ENCODE data around the gene ALOXE3. TPM values are rescaled to one million over a fixed set of nuclear protein-coding genes. Genes with fewer than 3 reads are reported as not detected.

The ALOXE3 gene
- total RNA-seq, 1 donor from 2014 or later: not detected

GRCh38 chr17:8141741-8142140 is 23.4 kb upstream of the ALOXE3 start:
- no peaks in the 10 kb centered on the region for H3K4me1 Mint-ChIP-seq (ENCODE audit: unreplicated experiment)
- no peak for DNase-seq (ENCODE audit: low spot score)
- no peaks in the 10 kb centered on the region for H3K9me3 Mint-ChIP-seq (ENCODE audit: unreplicated experiment)
- peaks cover 25% of the 10 kb centered on the region for H3K36me3 Mint-ChIP-seq (ENCODE audit: low read depth, unreplicated experiment)
- no peak overlapping the region for H3K27ac Mint-ChIP-seq (ENCODE audit: unreplicated experiment)
- peak overlapping the region; percentile 65 for H3K4me3 Mint-ChIP-seq (ENCODE audit: unreplicated experiment)
- TF ChIP-seq CTCF (IDR thresholded peaks at IDR 0.05; ENCODE audit: unreplicated experiment): no peak
- H3K27me3 Mint-ChIP-seq (ENCODE audit: unreplicated experiment): peaks cover 15% of the 10 kb centered on the region

- Mint-ChIP-seq H3K36me3 (ENCODE audit: low read depth, unreplicated experiment) (peaks cover 18% of the 10 kb centered on the region), H3K27me3 (ENCODE audit: unreplicated experiment) (peaks cover 14% of the 10 kb centered on the region), H3K9me3 (ENCODE audit: unreplicated experiment) (no peaks in the 10 kb centered on the region), H3K4me3 (ENCODE audit: unreplicated experiment) (peak overlapping the region; percentile 65), H3K27ac (ENCODE audit: unreplicated experiment) (no peak overlapping the region), H3K4me1 (ENCODE audit: unreplicated experiment) (no peaks in the 10 kb centered on the region)
- no peak for TF ChIP-seq CTCF (IDR thresholded peaks at IDR 0.05; ENCODE audit: unreplicated experiment)
- DNase-seq (ENCODE audit: low spot score): no peak
Observed at GRCh38 chr17:8141045-8141444, 22.7 kb upstream of the ALOXE3 start.

GRCh38 chr17:8140065-8141029 is 22.0 kb upstream of the ALOXE3 start:
- no peak overlapping the region for H3K27ac Mint-ChIP-seq (ENCODE audit: unreplicated experiment)
- no peak for DNase-seq (ENCODE audit: low spot score)
- no peak for TF ChIP-seq CTCF (IDR thresholded peaks at IDR 0.05; ENCODE audit: unreplicated experiment)

GRCh38 chr17:8138672-8139371 is 20.5 kb upstream of the ALOXE3 start:
- peak; percentile 84 for TF ChIP-seq CTCF (IDR thresholded peaks at IDR 0.05; ENCODE audit: unreplicated experiment)
- DNase-seq (ENCODE audit: low spot score): peak; percentile 99
- Mint-ChIP-seq H3K4me1 (ENCODE audit: unreplicated experiment) (no peaks in the 10 kb centered on the region), H3K4me3 (ENCODE audit: unreplicated experiment) (no peak overlapping the region), H3K36me3 (ENCODE audit: low read depth, unreplicated experiment) (peaks cover 14% of the 10 kb centered on the region), H3K9me3 (ENCODE audit: unreplicated experiment) (no peaks in the 10 kb centered on the region), H3K27ac (ENCODE audit: unreplicated experiment) (no peak overlapping the region), H3K27me3 (ENCODE audit: unreplicated experiment) (peaks cover 9% of the 10 kb centered on the region)

More at GRCh38 chr17:8140065-8141029, 22.0 kb upstream of the ALOXE3 start:
- H3K27me3 Mint-ChIP-seq (ENCODE audit: unreplicated experiment): peaks cover 12% of the 10 kb centered on the region
- no peaks in the 10 kb centered on the region for H3K4me1 Mint-ChIP-seq (ENCODE audit: unreplicated experiment)
- no peak overlapping the region for H3K4me3 Mint-ChIP-seq (ENCODE audit: unreplicated experiment)
- peaks cover 16% of the 10 kb centered on the region for H3K36me3 Mint-ChIP-seq (ENCODE audit: low read depth, unreplicated experiment)
- no peaks in the 10 kb centered on the region for H3K9me3 Mint-ChIP-seq (ENCODE audit: unreplicated experiment)

GRCh38 chr17:8138374-8138671 is 20.0 kb upstream of the ALOXE3 start:
- Mint-ChIP-seq H3K36me3 (ENCODE audit: low read depth, unreplicated experiment) (peaks cover 11% of the 10 kb centered on the region), H3K4me3 (ENCODE audit: unreplicated experiment) (no peak overlapping the region), H3K9me3 (ENCODE audit: unreplicated experiment) (no peaks in the 10 kb centered on the region), H3K4me1 (ENCODE audit: unreplicated experiment) (no peaks in the 10 kb centered on the region), H3K27ac (ENCODE audit: unreplicated experiment) (no peak overlapping the region), H3K27me3 (ENCODE audit: unreplicated experiment) (peaks cover 7% of the 10 kb centered on the region)
- TF ChIP-seq CTCF (IDR thresholded peaks at IDR 0.05; ENCODE audit: unreplicated experiment): no peak
- DNase-seq (ENCODE audit: low spot score): no peak
